ENCODE data around the gene ZNF212. TPM values are rescaled to one million over a fixed set of nuclear protein-coding genes. Genes with fewer than 3 reads are reported as not detected.

ZNF212 gene
- total RNA-seq, 1 donor from 2014 or later: 16.6 TPM

DNA sequence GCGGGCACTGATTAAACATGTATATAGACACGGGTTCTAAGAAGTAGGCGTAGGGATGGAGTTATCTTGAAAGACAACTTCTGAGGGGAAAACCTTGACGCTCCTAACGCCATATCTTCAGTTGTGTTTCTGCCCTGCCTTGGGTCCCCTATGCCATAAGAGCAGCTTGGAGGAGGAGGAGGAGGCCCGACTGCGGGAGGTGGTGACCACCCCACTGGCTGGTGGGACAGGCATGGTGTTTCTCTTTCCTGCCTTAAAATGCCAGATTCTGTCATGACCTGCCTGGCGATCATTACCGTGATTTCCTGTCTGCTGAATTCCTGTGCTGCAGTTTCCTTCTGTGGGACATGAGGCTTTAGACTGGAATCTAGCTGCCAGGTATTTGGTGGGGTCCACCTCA lies 38.4 kb downstream of the ZNF212 start:
- no peak overlapping the region for H3K27ac Mint-ChIP-seq
- H3K27me3 Mint-ChIP-seq: no peaks in the 10 kb centered on the region
- H3K36me3 Mint-ChIP-seq: peaks cover 31% of the 10 kb centered on the region
- H3K4me1 Mint-ChIP-seq (ENCODE audit: unreplicated experiment): no peaks in the 10 kb centered on the region
- peaks cover 5% of the 10 kb centered on the region for H3K9me3 Mint-ChIP-seq
- no peak for DNase-seq (ENCODE audit: extremely low spot score, unreplicated experiment)
- H3K4me3 Mint-ChIP-seq: no peak overlapping the region
- TF ChIP-seq, protein P1, sequence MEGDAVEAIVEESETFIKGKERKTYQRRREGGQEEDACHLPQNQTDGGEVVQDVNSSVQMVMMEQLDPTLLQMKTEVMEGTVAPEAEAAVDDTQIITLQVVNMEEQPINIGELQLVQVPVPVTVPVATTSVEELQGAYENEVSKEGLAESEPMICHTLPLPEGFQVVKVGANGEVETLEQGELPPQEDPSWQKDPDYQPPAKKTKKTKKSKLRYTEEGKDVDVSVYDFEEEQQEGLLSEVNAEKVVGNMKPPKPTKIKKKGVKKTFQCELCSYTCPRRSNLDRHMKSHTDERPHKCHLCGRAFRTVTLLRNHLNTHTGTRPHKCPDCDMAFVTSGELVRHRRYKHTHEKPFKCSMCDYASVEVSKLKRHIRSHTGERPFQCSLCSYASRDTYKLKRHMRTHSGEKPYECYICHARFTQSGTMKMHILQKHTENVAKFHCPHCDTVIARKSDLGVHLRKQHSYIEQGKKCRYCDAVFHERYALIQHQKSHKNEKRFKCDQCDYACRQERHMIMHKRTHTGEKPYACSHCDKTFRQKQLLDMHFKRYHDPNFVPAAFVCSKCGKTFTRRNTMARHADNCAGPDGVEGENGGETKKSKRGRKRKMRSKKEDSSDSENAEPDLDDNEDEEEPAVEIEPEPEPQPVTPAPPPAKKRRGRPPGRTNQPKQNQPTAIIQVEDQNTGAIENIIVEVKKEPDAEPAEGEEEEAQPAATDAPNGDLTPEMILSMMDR (conservative IDR thresholded peaks at IDR 0.05): no peak

DNA sequence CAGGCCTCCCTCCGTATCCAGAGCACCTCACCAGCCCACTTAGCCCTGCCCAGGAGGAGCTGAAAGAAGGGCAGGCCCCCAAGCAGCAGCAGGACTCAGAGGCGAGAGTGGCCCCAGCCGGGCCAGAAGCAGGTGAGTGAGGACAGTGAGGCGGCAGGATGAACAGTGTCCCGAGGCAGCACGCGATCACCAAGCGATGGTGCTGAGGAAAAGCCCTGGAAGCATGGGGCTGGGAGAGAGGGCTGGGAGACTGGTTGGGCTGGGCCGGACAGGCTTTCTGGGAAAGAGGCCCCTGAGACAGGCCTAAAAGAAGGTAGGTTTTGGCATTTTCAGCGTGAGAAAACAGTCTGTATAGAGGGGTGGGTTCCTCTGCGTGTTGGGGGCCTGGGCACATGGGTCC lies 38.9 kb downstream of the ZNF212 start:
- Mint-ChIP-seq H3K27ac (no peak overlapping the region), H3K4me3 (no peak overlapping the region), H3K36me3 (peaks cover 26% of the 10 kb centered on the region), H3K9me3 (peaks cover 5% of the 10 kb centered on the region), H3K4me1 (ENCODE audit: unreplicated experiment) (no peaks in the 10 kb centered on the region), H3K27me3 (no peaks in the 10 kb centered on the region)
- no peak for DNase-seq (ENCODE audit: extremely low spot score, unreplicated experiment)
- TF ChIP-seq, protein P1 (conservative IDR thresholded peaks at IDR 0.05): no peak

DNA sequence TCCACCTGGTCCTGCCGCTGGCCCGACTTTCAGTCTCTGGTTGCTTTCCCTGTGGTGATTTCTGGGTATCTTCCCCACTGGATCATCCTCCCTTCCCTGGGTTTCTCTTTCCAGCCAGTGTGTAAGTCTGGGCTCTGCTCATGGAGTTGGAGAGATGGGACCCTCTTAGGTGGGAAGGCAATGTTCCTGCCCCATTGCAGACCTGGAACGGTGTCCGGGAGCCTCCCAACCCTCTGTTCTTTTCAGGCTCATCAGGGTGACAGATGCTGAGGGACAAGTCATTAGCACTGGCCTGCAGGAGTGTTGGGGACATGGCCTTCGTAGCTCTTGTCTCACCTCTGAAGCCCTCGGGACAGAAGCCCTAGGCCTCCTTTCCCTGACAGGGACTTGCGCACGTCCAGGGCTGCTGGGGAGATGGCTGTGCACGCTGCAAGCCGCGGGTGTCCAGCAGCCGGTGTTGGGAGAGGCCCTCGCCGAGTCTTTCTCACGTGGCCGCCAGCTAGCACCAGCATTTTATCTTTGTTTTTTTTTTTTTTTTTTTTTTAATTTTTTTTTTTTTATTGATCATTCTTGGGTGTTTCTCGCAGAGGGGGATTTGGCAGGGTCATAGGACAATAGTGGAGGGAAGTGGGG lies 39.8 kb downstream of the ZNF212 start:
- Mint-ChIP-seq H3K9me3 (peaks cover 5% of the 10 kb centered on the region), H3K4me3 (no peak overlapping the region), H3K36me3 (peaks cover 19% of the 10 kb centered on the region), H3K27ac (no peak overlapping the region), H3K27me3 (no peaks in the 10 kb centered on the region), H3K4me1 (ENCODE audit: unreplicated experiment) (no peaks in the 10 kb centered on the region)
- DNase-seq (ENCODE audit: extremely low spot score, unreplicated experiment): no peak
- TF ChIP-seq, protein P1 (conservative IDR thresholded peaks at IDR 0.05): no peak

DNA sequence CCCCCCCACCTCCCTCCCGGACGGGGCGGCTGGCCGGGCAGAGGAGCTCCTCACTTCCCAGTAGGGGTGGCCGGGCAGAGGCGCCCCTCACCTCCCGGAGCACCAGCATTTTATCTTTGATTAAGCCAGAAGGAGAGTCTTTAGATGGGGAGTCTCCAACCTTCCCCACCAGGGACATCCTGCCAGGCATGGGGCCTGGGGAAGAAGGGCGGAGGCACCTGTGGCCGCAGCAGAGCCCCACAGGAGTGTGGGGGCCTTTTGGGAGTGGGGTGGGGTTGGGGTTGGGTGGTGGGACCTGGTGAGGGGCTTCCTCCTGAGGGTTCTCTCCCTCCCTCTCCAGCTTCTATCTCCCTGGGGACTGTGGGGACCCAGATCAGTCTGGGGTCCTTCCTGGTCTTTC lies 40.7 kb downstream of the ZNF212 start:
- Mint-ChIP-seq H3K27me3 (no peaks in the 10 kb centered on the region), H3K4me3 (no peak overlapping the region), H3K36me3 (peaks cover 12% of the 10 kb centered on the region), H3K9me3 (no peaks in the 10 kb centered on the region), H3K4me1 (ENCODE audit: unreplicated experiment) (no peaks in the 10 kb centered on the region), H3K27ac (no peak overlapping the region)
- no peak for DNase-seq (ENCODE audit: extremely low spot score, unreplicated experiment)
- TF ChIP-seq, protein P1 (conservative IDR thresholded peaks at IDR 0.05): no peak

DNA sequence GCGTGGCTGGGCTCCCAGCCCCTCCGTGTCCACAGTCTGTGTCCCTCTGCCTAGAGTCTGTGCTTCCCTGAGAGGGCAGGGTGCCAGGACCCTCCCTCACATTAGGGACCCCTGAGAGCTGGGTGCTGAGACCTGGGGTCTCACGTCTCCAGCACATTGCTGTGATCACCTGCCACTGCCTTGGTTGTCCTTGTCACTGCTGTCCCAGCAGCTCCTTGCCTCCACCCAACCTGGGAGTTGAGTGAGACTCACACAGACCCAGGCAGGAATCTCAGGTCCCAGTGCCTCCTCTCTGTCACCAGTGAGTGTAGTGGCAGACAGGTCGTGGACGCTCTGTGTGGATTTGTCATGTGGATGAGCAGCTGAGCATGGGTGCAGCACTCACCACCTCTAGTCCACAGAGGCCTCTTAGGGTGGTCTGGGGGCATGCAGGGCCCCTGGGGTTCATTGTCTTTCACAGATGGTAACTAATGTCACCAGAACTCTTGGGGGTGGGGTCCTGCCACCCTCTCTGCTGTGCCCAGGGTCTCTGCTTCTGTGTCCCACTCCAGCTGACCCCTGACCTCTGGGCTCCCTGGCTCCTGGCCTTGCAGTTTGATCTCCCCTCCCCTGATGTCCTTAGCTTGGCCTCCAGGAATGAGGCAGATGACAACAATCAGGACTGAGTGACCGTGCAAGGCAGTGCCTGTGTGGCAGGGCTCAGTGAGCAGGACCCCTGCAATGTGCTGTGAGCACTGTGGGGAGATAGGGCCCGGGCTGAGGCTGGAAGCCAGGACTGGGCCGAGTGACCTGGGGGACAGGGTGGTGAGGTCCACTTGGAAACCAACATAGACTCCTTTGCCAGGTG lies 41.4 kb downstream of the ZNF212 start:
- TF ChIP-seq, protein P1 (conservative IDR thresholded peaks at IDR 0.05): no peak
- Mint-ChIP-seq H3K4me3 (no peak overlapping the region), H3K27ac (no peak overlapping the region), H3K27me3 (peaks cover 4% of the 10 kb centered on the region), H3K36me3 (peaks cover 12% of the 10 kb centered on the region), H3K4me1 (ENCODE audit: unreplicated experiment) (peaks cover 4% of the 10 kb centered on the region), H3K9me3 (no peaks in the 10 kb centered on the region)
- no peak for DNase-seq (ENCODE audit: extremely low spot score, unreplicated experiment)
